K562 (cell line): ENCODE data around the gene BIN1.

Experiments used
- BRF2 ChIP-seq: IDR thresholded peaks from 3 replicates; pipeline ENCODE4 v1.6.1; 2011; ENCODE audit warnings: borderline replicate concordance, mild to moderate bottlenecking; ENCODE audit not compliant: insufficient read length, insufficient read depth
- CTCF ChIP-seq, 3 experiments: IDR thresholded peaks in 2 of 3; conservative IDR thresholded peaks in 1 of 3; 2 replicates each; pipeline ENCODE4 v1.5.1; 2011 to 2012; ENCODE audit warnings: low read length in 3 of 3, mild to moderate bottlenecking in 3 of 3, control low read depth in 2 of 3, improper control_type of control experiment in 1 of 3, inconsistent platforms in 1 of 3, low read depth in 1 of 3, mixed read lengths in 1 of 3, moderate library complexity in 1 of 3; ENCODE audit not compliant: insufficient read depth in 2 of 3
- EZH2 ChIP-seq: IDR thresholded peaks from 2 replicates; pipeline ENCODE4 v1.6.1; 2012; ENCODE audit warnings: low read depth, mild to moderate bottlenecking, inconsistent platforms, low read length, borderline replicate concordance
- FOXJ3 ChIP-seq: sonication (generic); formaldehyde crosslinking; IDR thresholded peaks from 2 replicates; pipeline ENCODE4 v1.4.0; 2020; ENCODE audit warnings: mild to moderate bottlenecking, missing genetic modification reagents
- POLR2A ChIP-seq: fragments of 450-650 bp; conservative IDR thresholded peaks from 2 replicates; pipeline ENCODE4 v1.6.1; 2016
- POLR2G ChIP-seq: fragments of 200-400 bp; formaldehyde crosslinking; IDR thresholded peaks from 2 replicates; pipeline ENCODE4 v1.6.1; 2017; ENCODE audit warnings: low read depth, mild to moderate bottlenecking, antibody characterized with exemption, low read length, moderate library complexity
- ZNF217 ChIP-seq: sonication (generic); formaldehyde crosslinking; IDR thresholded peaks from 2 replicates; pipeline ENCODE4 v1.8.0; 2022; ENCODE audit warnings: mild to moderate bottlenecking, missing genetic modification reagents
- TF ChIP-seq, protein P1 (sequence below): fragments of 250-450 bp; sonication (Bioruptor Pico); IDR thresholded peaks from 2 replicates; pipeline ENCODE4 v1.4.0; 2020
- TF ChIP-seq, protein P2 (sequence below): sonication (generic); formaldehyde crosslinking; IDR thresholded peaks from 2 replicates; pipeline ENCODE4 v1.8.0; 2023; ENCODE audit warnings: missing genetic modification reagents, mild to moderate bottlenecking, borderline replicate concordance
- TF ChIP-seq, protein P3 (sequence below): sonication (generic); formaldehyde crosslinking; IDR thresholded peaks from 2 replicates; pipeline ENCODE4 v1.8.1; 2022; ENCODE audit warnings: missing genetic modification reagents
- TF ChIP-seq, protein P4 (sequence below): fragments of 250-450 bp; sonication (Bioruptor Pico); IDR thresholded peaks from 2 replicates; pipeline ENCODE4 v1.5.0; 2020; ENCODE audit warnings: mild to moderate bottlenecking

DNA sequence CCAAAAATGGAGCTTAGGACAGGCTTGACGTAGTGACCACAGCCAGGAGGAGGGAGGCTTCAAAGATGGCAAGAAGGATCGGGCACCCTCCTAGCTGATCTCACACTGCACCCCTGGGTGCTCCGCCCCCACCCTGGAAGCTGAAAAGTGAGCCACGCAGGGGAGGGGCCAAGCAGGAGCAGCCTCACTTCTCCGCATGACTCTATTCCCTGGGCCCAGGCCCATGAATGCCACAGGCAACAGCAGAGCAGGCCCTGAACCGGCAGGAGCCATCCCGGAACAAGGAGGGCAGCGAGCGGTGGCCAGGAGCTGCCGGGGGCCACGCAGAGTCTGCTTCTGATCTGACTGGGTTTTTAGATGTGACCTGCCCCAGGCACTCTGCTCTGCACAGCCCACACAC, 30.0 kb downstream of the BIN1 start:
- TF ChIP-seq CTCF (IDR thresholded peaks at IDR 0.05 in 2 of 3, conservative IDR thresholded peaks at IDR 0.05 in 1 of 3; ENCODE audit: insufficient read depth in 2 of 3, low read depth in 1 of 3, low read length in 3 of 3): no peak
- TF ChIP-seq, protein P1, sequence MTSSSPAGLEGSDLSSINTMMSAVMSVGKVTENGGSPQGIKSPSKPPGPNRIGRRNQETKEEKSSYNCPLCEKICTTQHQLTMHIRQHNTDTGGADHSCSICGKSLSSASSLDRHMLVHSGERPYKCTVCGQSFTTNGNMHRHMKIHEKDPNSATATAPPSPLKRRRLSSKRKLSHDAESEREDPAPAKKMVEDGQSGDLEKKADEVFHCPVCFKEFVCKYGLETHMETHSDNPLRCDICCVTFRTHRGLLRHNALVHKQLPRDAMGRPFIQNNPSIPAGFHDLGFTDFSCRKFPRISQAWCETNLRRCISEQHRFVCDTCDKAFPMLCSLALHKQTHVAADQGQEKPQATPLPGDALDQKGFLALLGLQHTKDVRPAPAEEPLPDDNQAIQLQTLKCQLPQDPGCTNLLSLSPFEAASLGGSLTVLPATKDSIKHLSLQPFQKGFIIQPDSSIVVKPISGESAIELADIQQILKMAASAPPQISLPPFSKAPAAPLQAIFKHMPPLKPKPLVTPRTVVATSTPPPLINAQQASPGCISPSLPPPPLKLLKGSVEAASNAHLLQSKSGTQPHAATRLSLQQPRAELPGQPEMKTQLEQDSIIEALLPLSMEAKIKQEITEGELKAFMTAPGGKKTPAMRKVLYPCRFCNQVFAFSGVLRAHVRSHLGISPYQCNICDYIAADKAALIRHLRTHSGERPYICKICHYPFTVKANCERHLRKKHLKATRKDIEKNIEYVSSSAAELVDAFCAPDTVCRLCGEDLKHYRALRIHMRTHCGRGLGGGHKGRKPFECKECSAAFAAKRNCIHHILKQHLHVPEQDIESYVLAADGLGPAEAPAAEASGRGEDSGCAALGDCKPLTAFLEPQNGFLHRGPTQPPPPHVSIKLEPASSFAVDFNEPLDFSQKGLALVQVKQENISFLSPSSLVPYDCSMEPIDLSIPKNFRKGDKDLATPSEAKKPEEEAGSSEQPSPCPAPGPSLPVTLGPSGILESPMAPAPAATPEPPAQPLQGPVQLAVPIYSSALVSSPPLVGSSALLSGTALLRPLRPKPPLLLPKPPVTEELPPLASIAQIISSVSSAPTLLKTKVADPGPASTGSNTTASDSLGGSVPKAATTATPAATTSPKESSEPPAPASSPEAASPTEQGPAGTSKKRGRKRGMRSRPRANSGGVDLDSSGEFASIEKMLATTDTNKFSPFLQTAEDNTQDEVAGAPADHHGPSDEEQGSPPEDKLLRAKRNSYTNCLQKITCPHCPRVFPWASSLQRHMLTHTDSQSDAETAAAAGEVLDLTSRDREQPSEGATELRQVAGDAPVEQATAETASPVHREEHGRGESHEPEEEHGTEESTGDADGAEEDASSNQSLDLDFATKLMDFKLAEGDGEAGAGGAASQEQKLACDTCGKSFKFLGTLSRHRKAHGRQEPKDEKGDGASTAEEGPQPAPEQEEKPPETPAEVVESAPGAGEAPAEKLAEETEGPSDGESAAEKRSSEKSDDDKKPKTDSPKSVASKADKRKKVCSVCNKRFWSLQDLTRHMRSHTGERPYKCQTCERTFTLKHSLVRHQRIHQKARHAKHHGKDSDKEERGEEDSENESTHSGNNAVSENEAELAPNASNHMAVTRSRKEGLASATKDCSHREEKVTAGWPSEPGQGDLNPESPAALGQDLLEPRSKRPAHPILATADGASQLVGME (CRISPR knock-in tag): no peak
- TF ChIP-seq, protein P2, sequence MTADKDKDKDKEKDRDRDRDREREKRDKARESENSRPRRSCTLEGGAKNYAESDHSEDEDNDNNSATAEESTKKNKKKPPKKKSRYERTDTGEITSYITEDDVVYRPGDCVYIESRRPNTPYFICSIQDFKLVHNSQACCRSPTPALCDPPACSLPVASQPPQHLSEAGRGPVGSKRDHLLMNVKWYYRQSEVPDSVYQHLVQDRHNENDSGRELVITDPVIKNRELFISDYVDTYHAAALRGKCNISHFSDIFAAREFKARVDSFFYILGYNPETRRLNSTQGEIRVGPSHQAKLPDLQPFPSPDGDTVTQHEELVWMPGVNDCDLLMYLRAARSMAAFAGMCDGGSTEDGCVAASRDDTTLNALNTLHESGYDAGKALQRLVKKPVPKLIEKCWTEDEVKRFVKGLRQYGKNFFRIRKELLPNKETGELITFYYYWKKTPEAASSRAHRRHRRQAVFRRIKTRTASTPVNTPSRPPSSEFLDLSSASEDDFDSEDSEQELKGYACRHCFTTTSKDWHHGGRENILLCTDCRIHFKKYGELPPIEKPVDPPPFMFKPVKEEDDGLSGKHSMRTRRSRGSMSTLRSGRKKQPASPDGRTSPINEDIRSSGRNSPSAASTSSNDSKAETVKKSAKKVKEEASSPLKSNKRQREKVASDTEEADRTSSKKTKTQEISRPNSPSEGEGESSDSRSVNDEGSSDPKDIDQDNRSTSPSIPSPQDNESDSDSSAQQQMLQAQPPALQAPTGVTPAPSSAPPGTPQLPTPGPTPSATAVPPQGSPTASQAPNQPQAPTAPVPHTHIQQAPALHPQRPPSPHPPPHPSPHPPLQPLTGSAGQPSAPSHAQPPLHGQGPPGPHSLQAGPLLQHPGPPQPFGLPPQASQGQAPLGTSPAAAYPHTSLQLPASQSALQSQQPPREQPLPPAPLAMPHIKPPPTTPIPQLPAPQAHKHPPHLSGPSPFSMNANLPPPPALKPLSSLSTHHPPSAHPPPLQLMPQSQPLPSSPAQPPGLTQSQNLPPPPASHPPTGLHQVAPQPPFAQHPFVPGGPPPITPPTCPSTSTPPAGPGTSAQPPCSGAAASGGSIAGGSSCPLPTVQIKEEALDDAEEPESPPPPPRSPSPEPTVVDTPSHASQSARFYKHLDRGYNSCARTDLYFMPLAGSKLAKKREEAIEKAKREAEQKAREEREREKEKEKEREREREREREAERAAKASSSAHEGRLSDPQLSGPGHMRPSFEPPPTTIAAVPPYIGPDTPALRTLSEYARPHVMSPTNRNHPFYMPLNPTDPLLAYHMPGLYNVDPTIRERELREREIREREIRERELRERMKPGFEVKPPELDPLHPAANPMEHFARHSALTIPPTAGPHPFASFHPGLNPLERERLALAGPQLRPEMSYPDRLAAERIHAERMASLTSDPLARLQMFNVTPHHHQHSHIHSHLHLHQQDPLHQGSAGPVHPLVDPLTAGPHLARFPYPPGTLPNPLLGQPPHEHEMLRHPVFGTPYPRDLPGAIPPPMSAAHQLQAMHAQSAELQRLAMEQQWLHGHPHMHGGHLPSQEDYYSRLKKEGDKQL: no peak
- TF ChIP-seq POLR2G: no peak
- TF ChIP-seq, protein P3, sequence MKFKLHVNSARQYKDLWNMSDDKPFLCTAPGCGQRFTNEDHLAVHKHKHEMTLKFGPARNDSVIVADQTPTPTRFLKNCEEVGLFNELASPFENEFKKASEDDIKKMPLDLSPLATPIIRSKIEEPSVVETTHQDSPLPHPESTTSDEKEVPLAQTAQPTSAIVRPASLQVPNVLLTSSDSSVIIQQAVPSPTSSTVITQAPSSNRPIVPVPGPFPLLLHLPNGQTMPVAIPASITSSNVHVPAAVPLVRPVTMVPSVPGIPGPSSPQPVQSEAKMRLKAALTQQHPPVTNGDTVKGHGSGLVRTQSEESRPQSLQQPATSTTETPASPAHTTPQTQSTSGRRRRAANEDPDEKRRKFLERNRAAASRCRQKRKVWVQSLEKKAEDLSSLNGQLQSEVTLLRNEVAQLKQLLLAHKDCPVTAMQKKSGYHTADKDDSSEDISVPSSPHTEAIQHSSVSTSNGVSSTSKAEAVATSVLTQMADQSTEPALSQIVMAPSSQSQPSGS (CRISPR knock-in tag): no peak
- no peak for TF ChIP-seq EZH2
- no peak for TF ChIP-seq POLR2A
- no peak for TF ChIP-seq ZNF217
- TF ChIP-seq BRF2: no peak
- no peak for TF ChIP-seq FOXJ3
- TF ChIP-seq, protein P4, sequence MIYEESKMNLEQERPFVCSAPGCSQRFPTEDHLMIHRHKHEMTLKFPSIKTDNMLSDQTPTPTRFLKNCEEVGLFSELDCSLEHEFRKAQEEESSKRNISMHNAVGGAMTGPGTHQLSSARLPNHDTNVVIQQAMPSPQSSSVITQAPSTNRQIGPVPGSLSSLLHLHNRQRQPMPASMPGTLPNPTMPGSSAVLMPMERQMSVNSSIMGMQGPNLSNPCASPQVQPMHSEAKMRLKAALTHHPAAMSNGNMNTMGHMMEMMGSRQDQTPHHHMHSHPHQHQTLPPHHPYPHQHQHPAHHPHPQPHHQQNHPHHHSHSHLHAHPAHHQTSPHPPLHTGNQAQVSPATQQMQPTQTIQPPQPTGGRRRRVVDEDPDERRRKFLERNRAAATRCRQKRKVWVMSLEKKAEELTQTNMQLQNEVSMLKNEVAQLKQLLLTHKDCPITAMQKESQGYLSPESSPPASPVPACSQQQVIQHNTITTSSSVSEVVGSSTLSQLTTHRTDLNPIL (CRISPR knock-in tag): no peak
